ENCODE data around the gene MTREX. TPM values are rescaled to one million over a fixed set of nuclear protein-coding genes. Genes with fewer than 3 reads are reported as not detected.

MTREX gene
- total and polyA plus RNA-seq, 4 donors, result 17.4 to 88.4 (median 35.9) TPM

DNA sequence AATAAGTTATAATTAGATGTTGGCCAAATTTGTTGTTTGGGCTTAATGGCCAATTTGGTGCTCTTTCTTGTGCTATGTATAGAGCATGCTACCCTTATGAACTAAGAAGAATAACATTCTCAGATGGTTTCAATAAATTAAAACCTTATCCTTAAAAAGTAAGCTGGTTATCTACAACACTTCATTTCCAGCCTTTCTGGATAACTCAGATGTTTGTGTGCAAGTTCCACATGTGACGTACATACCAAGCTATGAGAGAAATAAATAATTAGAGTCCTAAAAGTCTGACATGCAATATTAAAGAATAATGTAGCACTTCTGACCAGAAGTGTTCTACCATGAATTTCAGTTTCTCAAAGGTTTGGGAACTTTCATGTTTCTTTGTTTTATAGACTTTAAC lies 11.7 kb downstream of the MTREX start:
- Histone ChIP-seq H3K9ac (ENCODE audit: insufficient read depth in 1 of 2, low read length in 2 of 2) (no peak overlapping the region), H3K4me3 (no peak overlapping the region), H3K27ac (ENCODE audit: low read depth in 1 of 2, low read length in 1 of 2) (no peak overlapping the region), H3K4me1 (ENCODE audit: control insufficient read depth in 5 of 5, insufficient read depth in 5 of 5, low read length in 5 of 5) (peaks cover 0 to 9% (median 3%) of the 10 kb centered on the region in 5 donors), H3K36me3 (ENCODE audit: control insufficient read depth in 4 of 4, insufficient read depth in 4 of 4, low read length in 4 of 4) (peaks cover 0 to 6% (median under 1%) of the 10 kb centered on the region in 4 donors), H3K27me3 (ENCODE audit: control insufficient read depth in 3 of 3, insufficient read depth in 3 of 3, low read length in 2 of 3) (no peaks in the 10 kb centered on the region), H3K9me3 (ENCODE audit: control insufficient read depth in 4 of 4, insufficient read depth in 3 of 4, low read length in 3 of 4) (no peaks in the 10 kb centered on the region)
- DNase-seq (no peak), ATAC-seq (ENCODE audit: insufficient read depth, low FRiP score) (no peak)
- WGBS, 2 donors, result 84 to 88% methylated on average over 1 of the region's 1 CpG
- TF ChIP-seq CTCF (IDR thresholded peaks at IDR 0.05; ENCODE audit: control extremely low read depth, extremely low read depth), result no peak

DNA sequence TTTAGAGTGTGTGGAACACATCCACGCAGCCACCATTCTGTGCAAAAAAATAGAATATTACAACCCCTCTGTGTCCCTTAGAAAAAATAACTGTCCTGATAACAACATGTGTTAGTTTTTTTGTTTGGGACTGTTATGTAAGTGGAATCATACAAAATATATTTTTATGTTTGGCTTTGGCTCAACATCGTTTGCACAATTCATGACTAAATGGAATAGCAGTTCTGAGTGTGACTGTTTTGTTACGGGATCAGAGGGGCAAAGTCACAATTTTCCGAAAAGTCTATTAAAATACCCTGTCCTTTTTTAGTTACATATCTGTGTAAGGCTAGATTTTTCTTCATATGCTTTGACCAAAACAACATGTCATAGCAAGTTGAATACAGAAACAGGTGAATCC lies 12.8 kb downstream of the MTREX start:
- no peak overlapping the region for H3K27ac ChIP-seq (ENCODE audit: low read depth in 1 of 2, low read length in 1 of 2)
- H3K27me3 ChIP-seq (ENCODE audit: control insufficient read depth in 3 of 3, insufficient read depth in 3 of 3, low read length in 2 of 3), result no peaks in the 10 kb centered on the region
- TF ChIP-seq CTCF (IDR thresholded peaks at IDR 0.05; ENCODE audit: control extremely low read depth, extremely low read depth), result no peak
- DNase-seq (no peak), ATAC-seq (ENCODE audit: insufficient read depth, low FRiP score) (no peak)
- peaks cover 1 to 8% (median 2%) of the 10 kb centered on the region in 4 donors for H3K36me3 ChIP-seq (ENCODE audit: control insufficient read depth in 4 of 4, insufficient read depth in 4 of 4, low read length in 4 of 4)
- peaks cover 0 to 8% (median 3%) of the 10 kb centered on the region in 5 donors for H3K4me1 ChIP-seq (ENCODE audit: control insufficient read depth in 5 of 5, insufficient read depth in 5 of 5, low read length in 5 of 5)
- no peak overlapping the region for H3K9ac ChIP-seq (ENCODE audit: insufficient read depth in 1 of 2, low read length in 2 of 2)
- no peak overlapping the region for H3K4me3 ChIP-seq
- 80 to 85% methylated on average over 4 of the region's 4 CpGs for WGBS, 2 donors
- no peaks in the 10 kb centered on the region for H3K9me3 ChIP-seq (ENCODE audit: control insufficient read depth in 4 of 4, insufficient read depth in 3 of 4, low read length in 3 of 4)

GRCh38 chr5:55324006-55324405 lies 16.2 kb downstream of the MTREX start:
- Histone ChIP-seq H3K4me3 (no peak overlapping the region), H3K36me3 (ENCODE audit: control insufficient read depth in 4 of 4, insufficient read depth in 4 of 4, low read length in 4 of 4) (peaks cover under 1 to 20% (median 11%) of the 10 kb centered on the region in 4 donors), H3K27me3 (ENCODE audit: control insufficient read depth in 3 of 3, insufficient read depth in 3 of 3, low read length in 2 of 3) (no peaks in the 10 kb centered on the region), H3K9ac (ENCODE audit: insufficient read depth in 1 of 2, low read length in 2 of 2) (no peak overlapping the region), H3K4me1 (ENCODE audit: control insufficient read depth in 5 of 5, insufficient read depth in 5 of 5, low read length in 5 of 5) (peaks cover 0 to 8% (median 3%) of the 10 kb centered on the region in 5 donors), H3K9me3 (ENCODE audit: control insufficient read depth in 4 of 4, insufficient read depth in 3 of 4, low read length in 3 of 4) (no peaks in the 10 kb centered on the region), H3K27ac (ENCODE audit: low read depth in 1 of 2, low read length in 1 of 2) (no peak overlapping the region)
- no peak for ATAC-seq (ENCODE audit: insufficient read depth, low FRiP score)
- TF ChIP-seq CTCF (IDR thresholded peaks at IDR 0.05; ENCODE audit: control extremely low read depth, extremely low read depth), result no peak
- DNase-seq, result no peak

DNA sequence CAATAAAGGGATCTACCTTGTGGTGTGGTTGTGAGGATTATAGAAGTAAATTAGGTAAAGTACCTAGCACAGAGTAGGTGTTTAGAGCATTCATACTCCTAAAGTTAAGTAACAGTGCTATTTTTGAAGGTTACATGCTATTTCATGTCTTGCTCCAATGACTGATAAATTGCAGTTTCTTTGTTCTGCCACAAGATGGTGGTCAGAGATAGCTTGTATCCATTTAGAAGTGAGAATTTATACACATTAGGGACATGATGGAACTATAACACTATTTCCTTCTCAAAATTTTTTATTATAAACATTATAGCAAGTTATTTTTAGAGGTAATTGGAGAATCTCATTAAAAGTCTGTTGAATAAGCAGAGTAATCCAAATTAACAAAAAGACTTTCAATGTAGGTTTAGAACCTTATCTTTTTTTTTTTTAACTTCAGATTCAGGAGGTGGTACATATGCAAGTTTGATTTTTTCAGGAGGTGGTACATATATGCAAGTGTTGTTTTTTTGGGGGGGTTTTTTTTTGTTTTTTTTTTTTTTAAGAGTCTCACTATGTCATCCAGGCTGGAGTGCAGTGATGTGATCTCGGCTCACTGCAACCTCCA lies 17.1 kb downstream of the MTREX start:
- Histone ChIP-seq H3K27me3 (ENCODE audit: control insufficient read depth in 3 of 3, insufficient read depth in 3 of 3, low read length in 2 of 3) (no peaks in the 10 kb centered on the region), H3K9ac (ENCODE audit: insufficient read depth in 1 of 2, low read length in 2 of 2) (no peak overlapping the region), H3K4me3 (no peak overlapping the region), H3K36me3 (ENCODE audit: control insufficient read depth in 4 of 4, insufficient read depth in 4 of 4, low read length in 4 of 4) (peaks cover 2 to 24% (median 13%) of the 10 kb centered on the region in 4 donors), H3K9me3 (ENCODE audit: control insufficient read depth in 4 of 4, insufficient read depth in 3 of 4, low read length in 3 of 4) (no peaks in the 10 kb centered on the region), H3K4me1 (ENCODE audit: control insufficient read depth in 5 of 5, insufficient read depth in 5 of 5, low read length in 5 of 5) (peaks cover 0 to 6% (median 0%) of the 10 kb centered on the region in 5 donors), H3K27ac (ENCODE audit: low read depth in 1 of 2, low read length in 1 of 2) (no peak overlapping the region)
- ATAC-seq (ENCODE audit: insufficient read depth, low FRiP score) (no peak), DNase-seq (peak in 2 of 3 donors; percentile 61 to 62)
- 98 to 100% methylated on average over 1 of the region's 1 CpG for WGBS, 2 donors
- peak; percentile 53 for TF ChIP-seq CTCF (IDR thresholded peaks at IDR 0.05; ENCODE audit: control extremely low read depth, extremely low read depth)

Measured in lung (tissue), 12 donors.